HG03095 (cell line): Measurements from ENCODE around the gene MLLT6.

ENCODE experiments used
- ATAC-seq: cut with Tn5 transposase; IDR thresholded peaks from one replicate; pipeline ENCODE4 v1.9.1; 2021; ENCODE audit warnings: moderate library complexity; ENCODE audit not compliant: unreplicated experiment

The MLLT6 gene

DNA sequence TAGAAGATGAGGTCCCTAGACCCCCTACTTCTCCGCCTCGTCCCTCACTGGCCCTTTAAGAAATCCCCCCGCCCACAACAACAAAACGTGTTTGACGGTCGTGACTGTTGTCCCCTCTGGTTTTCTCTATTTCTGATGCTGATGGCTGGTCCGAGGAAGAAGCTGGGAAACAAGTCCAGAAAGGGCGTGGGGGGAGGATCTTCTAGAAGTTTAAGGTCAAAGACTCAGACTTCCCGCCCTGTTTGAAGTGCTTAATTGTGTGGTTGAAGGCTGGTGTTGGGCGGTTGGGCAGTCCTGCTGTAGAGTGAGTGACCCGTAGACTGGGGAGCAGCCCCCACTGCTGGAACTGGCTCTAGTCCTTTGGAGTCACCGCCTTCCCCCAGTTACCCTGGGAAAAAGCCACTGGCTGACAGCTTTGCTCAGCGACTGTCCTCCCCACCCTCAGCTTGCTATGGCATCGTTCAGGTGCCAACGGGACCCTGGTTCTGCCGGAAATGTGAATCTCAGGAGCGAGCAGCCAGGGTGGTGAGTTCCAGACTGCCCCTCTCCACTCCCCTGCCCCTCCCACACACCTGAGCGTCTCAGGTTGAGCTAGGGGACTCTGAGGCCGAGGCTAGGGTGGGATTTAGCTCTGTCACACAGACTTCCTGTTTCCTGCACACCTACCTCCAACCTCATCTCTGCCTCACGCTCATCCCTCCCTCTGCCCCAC, 1.6 kb downstream of the MLLT6 start:
- no peak for ATAC-seq

DNA sequence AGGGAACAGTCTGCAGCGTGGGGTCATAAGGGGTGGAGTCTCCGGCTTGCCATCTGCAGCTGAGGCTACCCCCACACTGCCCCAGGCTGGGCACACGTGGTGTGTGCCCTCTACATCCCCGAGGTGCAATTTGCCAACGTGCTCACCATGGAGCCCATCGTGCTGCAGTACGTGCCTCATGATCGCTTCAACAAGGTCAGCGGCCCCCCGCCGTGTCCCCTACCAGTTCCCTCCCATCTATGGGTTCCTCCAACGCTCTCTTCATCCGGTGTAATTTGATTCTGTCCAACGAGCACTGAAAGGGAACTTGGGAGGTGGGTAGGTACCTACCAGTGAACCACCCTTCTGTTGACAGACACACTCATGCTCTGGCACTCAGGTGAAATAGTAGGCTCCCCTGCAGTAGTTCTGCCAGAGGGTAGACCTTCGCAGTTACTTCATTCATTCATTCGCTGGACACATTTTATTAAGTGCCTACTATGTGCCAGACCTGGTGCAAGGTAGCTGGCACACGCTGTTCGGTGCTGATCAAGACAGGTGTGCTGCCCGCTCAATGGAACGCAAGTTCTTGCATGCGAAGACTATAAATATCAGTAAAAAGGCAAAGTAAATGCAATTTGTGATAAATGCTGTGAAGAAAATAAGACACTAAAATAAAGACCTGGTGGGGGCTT, 2.7 kb downstream of the MLLT6 start:
- ATAC-seq: no peak

DNA sequence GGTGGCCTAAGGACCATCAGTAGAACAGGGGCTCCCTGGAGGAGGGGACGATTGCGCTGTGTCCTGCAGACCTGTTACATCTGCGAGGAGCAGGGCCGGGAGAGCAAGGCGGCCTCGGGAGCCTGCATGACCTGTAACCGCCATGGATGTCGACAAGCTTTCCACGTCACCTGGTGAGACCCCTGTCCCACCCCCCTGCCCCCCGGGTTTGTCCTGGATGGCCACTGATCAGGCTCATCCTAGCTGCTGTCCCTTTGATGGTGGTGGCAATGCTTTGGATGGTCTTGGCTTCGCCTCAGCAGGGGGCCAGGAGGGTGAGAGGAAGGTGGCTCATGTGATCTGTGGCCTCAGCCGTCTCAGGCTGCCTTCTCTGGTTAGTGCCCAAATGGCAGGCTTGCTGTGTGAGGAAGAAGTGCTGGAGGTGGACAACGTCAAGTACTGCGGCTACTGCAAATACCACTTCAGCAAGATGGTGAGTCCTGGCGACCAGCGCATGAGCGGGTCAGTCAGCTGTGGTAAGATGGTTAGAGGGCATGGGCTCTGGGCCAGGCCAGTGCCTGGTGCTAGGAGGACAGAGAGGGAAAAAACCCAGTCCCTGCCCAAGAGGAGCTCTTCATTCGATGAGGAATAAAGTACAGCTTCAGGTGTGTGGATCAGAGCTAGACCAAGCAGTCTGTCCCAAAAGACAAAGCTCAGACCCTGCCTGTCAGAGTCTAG, 4.2 kb downstream of the MLLT6 start:
- no peak for ATAC-seq

DNA sequence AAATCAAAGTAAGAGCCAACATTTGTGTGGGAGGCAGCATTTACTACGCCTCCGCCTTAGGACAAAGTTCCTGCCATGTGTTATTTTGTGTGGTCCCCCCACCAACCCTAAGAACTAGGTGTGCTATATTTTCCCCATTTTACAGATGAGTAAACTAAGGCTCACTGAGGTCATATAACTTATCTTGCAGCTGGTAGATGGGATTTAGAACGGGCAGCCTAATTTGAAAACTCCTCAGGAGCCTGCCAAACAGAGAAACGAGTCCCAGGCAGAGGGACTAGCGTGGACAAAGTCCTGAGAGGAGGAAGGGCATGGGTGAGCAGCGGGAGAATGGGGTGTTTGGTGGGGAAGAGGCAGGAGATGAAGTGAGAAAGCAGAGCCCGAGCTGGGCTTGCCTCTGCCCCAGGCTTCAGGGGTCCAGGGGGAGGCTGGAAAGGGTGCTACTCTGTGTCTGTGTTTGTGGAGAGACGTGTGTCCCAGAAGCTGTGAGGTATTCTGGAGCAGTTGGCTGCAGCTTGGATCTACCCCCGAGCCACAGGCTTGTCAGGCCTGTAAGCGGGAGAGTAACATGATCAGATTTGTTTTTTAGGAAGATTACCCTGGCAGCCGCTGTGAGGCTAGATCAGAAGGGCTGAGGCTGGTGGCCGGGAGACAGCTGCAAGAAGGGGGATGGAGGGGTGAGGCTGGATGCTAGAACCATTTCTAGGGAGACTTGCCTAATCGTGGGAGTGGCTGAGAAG, 5.0 kb downstream of the MLLT6 start:
- no peak for ATAC-seq

DNA sequence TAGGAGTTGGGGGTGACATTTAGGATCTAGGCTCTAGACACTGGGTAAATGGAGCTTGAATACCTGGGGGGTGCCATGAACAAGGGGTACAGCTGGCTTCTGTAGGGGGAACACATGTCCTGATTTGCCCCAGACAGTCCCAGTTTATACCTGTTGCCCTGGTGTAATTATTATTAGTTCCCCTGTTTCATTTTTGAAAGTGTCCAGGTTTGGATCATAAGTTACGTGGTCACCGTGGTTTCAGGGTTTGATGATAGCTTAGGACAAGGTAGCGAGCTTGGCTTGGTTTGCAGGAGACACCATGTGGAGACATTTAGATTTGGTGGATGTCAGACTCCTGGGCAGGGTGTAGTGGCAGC, 5.5 kb downstream of the MLLT6 start:
- ATAC-seq: no peak

DNA sequence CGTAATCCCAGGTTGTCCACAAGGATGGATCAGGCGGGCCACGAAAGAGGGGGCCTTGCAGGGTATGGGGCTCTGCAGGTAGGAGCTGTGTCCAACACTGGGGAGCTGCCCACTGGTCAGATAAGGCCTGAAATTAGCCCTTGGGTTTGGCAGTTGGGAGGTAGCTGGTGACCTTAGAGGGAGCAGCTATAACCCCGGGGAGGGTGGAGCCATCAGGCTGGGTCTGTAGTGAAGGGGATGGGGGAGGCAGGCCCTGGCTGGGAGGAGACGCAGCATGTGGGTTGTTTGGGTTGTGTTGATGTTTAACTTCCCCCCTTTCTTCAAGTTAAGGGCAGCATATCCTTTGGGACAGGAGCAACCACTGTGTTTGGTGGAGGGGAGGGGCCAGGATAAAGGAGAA, 5.9 kb downstream of the MLLT6 start:
- ATAC-seq: no peak

DNA sequence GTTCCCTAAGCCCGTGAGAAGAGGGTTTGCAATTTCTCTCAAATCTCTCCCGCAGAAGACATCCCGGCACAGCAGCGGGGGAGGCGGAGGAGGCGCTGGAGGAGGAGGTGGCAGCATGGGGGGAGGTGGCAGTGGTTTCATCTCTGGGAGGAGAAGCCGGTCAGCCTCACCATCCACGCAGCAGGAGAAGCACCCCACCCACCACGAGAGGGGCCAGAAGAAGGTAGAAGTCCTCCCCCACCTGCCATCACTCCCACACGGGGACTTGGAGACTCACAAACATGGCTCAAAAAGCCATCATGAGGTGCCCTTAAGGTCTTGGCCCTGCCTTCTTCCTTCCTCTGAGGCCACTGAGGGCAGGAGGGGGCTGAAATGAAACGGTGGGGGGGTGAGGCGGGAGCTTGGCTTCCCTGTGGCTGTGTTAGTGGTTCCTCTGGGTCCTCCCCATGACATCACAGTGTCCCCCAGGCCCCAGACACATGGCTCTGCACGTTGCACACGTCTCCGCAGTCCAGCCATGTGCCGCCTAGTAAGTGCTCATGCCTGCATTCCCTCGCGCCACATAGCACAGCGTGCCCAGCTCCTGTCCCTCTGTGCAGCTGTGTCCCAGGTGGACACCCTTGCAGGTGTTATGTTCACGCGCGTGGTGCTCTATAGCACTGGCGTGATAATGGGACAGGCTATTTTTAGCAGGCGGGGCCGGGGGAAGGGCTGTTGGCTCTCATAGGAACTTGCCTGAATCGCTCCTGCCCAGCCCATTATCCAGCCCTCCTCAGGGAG, 6.9 kb downstream of the MLLT6 start:
- ATAC-seq: no peak

DNA sequence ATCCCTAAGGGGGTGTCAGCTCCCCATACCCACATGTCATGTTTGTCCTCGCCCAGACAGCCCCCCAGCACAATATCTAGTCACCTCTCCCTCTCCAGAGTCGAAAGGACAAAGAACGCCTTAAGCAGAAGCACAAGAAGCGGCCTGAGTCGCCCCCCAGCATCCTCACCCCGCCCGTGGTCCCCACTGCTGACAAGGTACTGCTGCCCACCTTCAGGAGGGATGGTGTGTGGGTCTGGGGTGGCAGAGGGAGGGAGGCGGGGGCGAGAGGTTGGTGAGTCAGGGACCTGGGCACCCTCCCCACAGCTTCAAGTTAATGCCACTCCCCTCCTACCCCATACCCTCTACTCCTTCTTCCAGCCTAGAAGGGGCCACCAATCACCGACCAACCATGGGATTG, 7.5 kb downstream of the MLLT6 start:
- ATAC-seq: no peak

DNA sequence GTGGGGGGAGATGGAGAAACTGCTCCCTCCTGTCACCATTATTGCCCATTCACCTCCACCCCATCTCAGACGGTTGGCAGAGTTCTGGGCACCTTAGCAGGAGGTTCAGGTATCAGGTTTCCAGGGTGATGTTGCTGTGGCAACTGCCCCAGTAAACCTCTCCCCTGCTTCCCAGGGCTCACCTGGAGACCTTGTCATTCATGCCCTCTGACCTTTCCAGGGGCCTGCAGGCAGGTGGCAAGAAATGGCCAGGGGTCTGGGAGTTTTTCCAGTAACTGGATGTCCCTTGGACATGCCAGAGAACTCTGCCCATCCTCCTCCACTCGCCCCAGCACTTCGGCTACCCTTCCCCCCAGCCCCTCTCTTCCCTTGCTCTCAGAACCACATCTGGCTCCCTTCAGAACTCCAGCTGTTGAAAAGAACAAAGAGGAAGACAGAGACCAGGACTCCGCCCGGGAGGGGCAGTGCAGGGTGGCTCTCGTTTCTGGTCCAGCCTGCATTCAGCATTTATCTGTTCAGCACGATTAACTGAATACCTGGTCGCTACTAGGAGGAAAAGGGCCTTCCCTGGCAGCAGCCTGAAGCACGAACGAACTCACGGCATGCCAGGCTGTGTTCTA, 8.5 kb downstream of the MLLT6 start:
- no peak for ATAC-seq

DNA sequence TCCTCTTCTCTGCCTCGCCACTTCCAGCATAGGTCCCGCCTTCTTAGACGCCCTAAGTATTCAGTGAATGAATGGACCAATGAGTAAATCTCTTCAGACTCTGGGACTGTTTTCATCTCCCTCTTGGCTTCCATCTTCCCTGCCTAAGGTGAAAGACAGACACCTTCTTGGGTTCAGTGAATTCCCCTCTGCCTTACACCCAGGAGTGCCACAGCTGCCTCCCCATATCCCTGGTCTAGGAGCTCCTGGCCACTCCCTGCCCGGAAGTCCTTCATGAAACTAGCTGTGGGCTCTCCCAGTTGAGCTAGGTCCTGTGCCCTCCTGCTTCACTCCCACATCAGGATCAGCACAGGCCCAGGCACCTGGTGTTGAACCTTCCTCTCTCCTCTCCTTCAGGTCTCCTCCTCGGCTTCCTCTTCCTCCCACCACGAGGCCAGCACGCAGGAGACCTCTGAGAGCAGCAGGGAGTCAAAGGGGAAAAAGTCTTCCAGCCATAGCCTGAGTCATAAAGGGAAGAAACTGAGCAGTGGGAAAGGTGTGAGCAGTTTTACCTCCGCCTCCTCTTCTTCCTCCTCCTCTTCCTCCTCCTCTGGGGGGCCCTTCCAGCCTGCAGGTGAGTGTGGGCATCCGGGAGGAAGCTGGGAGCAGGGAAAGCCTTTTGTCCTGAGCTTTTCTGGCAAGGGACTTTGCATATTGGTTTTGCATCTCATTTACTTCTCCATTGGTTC, 10.3 kb downstream of the MLLT6 start:
- no peak for ATAC-seq

DNA sequence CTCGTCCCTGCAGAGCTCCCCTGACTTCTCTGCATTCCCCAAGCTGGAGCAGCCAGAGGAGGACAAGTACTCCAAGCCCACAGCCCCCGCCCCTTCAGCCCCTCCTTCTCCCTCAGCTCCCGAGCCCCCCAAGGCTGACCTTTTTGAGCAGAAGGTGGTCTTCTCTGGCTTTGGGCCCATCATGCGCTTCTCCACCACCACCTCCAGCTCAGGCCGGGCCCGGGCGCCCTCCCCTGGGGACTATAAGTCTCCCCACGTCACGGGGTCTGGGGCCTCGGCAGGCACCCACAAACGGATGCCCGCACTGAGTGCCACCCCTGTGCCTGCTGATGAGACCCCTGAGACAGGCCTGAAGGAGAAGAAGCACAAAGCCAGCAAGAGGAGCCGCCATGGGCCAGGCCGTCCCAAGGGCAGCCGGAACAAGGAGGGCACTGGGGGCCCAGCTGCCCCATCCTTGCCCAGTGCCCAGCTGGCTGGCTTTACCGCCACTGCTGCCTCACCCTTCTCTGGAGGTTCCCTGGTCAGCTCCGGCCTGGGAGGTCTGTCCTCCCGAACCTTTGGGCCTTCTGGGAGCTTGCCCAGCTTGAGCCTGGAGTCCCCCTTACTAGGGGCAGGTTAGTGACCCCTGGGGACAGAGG, 11.4 kb downstream of the MLLT6 start:
- no peak for ATAC-seq

DNA sequence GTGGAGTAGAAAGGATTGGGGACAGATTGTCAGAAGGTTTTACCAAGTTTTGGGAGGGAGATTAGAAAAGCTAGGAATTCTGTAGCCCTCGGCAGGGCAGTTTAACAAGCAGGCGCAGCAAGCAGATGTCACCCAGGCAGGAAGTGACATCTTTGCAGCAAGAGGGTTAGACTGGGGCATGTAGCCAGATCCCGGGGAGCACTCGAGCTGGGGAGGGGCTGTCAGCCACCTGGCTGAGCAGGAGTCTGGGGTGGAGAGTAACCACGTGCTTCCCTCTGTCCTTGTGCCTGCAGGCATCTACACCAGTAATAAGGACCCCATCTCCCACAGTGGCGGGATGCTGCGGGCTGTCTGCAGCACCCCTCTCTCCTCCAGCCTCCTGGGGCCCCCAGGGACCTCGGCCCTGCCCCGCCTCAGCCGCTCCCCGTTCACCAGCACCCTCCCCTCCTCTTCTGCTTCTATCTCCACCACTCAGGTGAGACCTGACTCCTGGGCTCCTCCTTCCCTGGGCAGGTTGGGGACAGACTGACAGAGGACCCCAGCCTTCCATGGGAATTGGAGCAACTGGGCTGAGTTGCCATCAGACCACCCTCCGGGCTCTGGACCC, 12.2 kb downstream of the MLLT6 start:
- ATAC-seq: no peak

DNA sequence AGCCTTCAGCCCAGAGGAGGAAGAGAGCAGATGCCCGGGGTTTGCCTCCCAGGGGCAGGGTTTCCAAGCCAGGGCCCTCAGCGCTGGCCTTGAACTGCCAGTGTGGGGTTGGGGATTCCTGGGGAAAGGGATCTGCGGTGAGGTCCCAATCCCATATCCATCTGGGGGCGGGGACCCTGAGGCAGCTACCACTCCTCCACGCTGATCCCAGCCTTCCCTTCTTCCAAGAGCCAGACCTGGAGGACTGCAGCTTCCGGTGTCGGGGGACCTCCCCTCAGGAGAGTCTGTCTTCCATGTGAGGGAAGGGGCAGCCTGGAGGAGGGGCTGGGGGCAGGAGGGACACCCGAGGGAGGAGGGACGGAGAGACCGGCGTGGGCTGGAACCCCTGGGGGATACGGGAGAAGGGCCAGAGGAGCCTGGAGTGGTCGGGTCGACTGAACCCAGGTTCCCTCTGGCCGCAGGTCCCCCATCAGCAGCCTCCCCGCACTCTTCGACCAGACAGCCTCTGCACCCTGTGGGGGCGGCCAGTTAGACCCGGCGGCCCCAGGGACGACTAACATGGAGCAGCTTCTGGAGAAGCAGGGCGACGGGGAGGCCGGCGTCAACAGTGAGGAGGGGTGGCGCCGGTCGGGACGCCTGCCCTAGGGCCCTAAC, 14.3 kb downstream of the MLLT6 start:
- no peak for ATAC-seq

DNA sequence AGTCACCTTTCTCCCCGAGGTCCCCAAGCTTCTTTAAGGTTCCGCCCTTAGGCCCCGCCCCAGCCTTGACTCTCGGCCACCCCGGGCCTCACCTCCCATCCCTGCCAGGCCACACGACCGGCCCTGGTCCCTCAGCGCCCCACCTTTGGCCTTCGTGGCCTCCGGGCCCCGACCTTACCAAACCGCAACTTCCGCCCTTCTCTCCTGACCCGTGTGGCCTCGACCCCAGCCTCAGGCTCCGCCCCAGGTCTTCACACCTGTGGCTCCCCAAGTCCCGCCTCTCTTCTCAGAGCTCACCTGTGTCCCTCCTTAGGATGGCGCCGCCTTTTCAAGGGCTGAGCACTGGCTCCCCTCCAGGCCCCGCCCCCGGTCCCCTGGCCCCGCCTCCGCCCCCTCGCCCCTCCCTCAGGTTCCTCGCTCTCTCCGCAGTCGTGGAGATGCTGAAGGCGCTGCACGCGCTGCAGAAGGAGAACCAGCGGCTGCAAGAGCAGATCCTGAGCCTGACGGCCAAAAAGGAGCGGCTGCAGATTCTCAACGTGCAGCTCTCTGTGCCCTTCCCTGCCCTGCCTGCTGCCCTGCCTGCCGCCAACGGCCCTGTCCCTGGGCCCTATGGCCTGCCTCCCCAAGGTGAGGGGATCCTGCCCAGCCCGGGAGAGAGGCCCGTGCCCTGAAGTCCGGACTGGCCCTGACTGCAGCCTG, 15.0 kb downstream of the MLLT6 start:
- no peak for ATAC-seq

DNA sequence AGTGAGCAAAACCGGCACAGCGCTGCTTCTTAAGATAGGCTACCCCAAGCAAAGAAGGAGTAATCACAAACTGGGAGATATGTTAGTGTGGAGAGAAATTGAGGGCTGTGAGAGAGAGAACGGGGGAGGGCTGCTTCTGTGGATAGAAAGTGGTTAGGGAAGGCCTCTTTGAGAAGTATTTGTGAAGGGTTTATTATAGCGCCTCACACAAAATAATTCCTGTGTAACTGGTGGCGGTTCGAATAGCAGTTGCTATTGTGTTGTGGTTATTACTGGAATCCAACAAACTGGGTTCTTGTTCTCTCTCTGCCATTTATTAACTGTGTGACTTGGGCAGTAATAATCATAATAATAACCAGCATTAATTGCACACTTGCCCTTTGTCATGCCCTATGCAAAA, 15.9 kb downstream of the MLLT6 start:
- no peak for ATAC-seq

DNA sequence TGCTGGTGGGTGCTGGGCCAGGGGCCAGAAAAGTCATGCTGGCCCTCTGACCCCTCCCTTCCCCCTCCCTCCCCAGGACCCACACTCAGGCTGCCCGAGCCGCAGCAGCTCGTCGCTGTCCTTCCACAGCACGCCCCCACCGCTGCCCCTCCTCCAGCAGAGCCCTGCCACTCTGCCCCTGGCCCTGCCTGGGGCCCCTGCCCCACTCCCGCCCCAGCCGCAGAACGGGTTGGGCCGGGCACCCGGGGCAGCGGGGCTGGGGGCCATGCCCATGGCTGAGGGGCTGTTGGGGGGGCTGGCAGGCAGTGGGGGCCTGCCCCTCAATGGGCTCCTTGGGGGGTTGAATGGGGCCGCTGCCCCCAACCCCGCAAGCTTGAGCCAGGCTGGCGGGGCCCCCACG, 16.7 kb downstream of the MLLT6 start:
- ATAC-seq: no peak

DNA sequence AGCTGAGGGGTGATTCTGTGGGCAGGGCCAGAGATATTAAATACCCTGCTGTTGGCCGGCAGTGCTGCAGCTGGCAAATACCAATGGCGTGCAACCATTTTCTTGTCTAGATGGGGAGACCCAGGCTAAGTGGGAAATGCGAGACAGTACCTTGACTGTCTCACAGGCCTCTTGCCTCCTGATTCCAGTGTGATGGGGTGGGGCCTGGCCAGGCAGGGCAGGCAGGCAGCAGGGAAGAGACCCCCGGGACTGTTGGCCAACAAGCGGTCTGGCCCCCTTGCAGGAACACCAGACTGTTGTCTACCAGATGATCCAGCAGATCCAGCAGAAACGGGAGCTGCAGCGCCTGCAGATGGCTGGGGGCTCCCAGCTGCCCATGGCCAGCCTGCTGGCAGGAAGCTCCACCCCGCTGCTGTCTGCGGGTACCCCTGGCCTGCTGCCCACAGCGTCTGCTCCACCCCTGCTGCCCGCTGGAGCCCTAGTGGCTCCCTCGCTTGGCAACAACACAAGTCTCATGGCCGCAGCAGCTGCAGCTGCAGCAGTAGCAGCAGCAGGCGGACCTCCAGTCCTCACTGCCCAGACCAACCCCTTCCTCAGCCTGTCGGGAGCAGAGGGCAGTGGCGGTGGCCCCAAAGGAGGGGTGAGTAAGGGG, 19.4 kb downstream of the MLLT6 start:
- no peak for ATAC-seq
